ENCODE results near the gene GCK. TPM values are rescaled to one million over a fixed set of nuclear protein-coding genes. Genes with fewer than 3 reads are reported as not detected.
A peak's percentile ranks its signal among the peaks of the same experiment; 100 is the strongest.

The GCK gene
- total RNA-seq (2014; rRNA removed) = not detected in 2 replicates
- not detected for Bru-seq, nascent RNA
- BruChase-seq, experiment 1, labeled RNA remaining after a 6-hour chase = percentile 2 among the genes with signal in this experiment
- BruChase-seq, experiment 2, labeled RNA remaining after a 2-hour chase = not detected
- long read RNA-seq = 0 reads

- no peaks in the 10 kb centered on the region for H4K20me1 ChIP-seq (ENCODE audit: low read length)
- no peak for ATAC-seq
- intact Hi-C loops (cut with micrococcal nuclease) = no loop called here
- no peaks in the 10 kb centered on the region for H3K9me2 ChIP-seq (replicated peaks; ENCODE audit: low read length)
- POLR2A ChIA-PET (ENCODE audit: unreplicated experiment) = no interaction called here
- no peak for TF ChIP-seq EZH2phosphoT487 (IDR thresholded peaks at IDR 0.05; ENCODE audit: borderline replicate concordance, low read length)
- H3K4me2 ChIP-seq (ENCODE audit: low read length) = no peak within 1 kb of the TSS
- no peak within 1 kb of the TSS for H2AFZ ChIP-seq (ENCODE audit: low read length)
- no peak within 1 kb of the TSS for H3K4me3 ChIP-seq (ENCODE audit: low read length)
- no peak within 1 kb of the TSS for H3K9ac ChIP-seq (ENCODE audit: low read length)
- no TSS peak for BruUV-seq (replicated peaks)
- peaks cover 10% of the 10 kb centered on the region for H3K4me1 ChIP-seq (ENCODE audit: insufficient read depth, low read length)
- no peaks in the 10 kb centered on the region for H3K36me3 ChIP-seq (ENCODE audit: low read depth, low read length)
- H3K27me3 ChIP-seq (ENCODE audit: low read length) = no peaks in the 10 kb centered on the region
- H3K79me2 ChIP-seq (ENCODE audit: low read length) = no peaks in the 10 kb centered on the region
- CTCF ChIA-PET = no interaction called here
- no peaks in the 10 kb centered on the region for H3F3A ChIP-seq (ENCODE audit: low read length, unreplicated experiment)
- H3K27ac ChIP-seq (ENCODE audit: low read length) = no peak within 1 kb of the TSS
- DNase-seq = no peak
- H3K9me3 ChIP-seq (ENCODE audit: low read length) = no peaks in the 10 kb centered on the region
These were observed at the start of gene GCK for GRCh38 chr7:44189286-44189992. Gene GCK, minus strand, starts transcription at chr7:44189439. Its CDS starts 486 bp downstream, at chr7:44188953.

DNA sequence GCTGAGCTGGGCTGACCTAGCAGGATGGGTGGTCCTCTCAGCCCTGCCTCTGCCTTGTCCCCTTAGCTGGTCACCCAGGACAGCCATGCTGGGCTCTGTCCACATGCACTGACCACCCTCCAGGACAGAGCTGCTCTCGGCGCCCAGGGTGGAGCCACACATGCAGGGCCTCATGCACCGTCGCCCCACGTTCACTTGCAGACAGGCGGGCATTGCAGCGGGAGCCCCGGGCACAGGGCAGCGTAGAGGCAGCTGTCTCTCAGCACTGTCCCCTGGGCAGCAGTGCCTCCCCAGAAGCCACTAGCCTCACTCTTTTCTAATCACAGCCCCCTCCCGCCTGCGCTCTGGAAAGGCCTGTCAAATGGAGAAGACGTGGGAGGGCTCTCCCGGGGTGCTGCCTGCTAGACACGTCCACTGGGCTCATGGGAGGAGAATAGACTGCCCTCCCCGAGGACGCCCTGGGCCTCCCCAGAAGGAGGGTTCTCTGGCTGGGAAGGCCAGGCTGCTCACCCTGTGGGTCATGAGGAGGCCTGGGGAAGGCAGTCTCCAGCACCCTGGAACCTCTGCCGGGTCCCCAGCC is 49.0 kb upstream of the GCK start:
- no peak overlapping the region for H3K9ac ChIP-seq (ENCODE audit: low read length)
- no peaks in the 10 kb centered on the region for H3K9me3 ChIP-seq (ENCODE audit: low read length)
- ChIA-PET POLR2A (ENCODE audit: unreplicated experiment) (interaction anchor here (0.7 kb wide), 1 partner anchor 1269 kb away, joined by 3 read pairs; no protein-coding TSS in a partner anchor), CTCF (interaction anchor here (0.6 kb wide), 1 partner anchor 219 kb away, joined by 3 read pairs; no protein-coding TSS in a partner anchor)
- ATAC-seq = no peak
- no peaks in the 10 kb centered on the region for H3K79me2 ChIP-seq (ENCODE audit: low read length)
- intact Hi-C loops (cut with micrococcal nuclease) = no loop called here
- H3K9me2 ChIP-seq (replicated peaks; ENCODE audit: low read length) = no peaks in the 10 kb centered on the region
- no TSS peak for BruUV-seq (replicated peaks)
- H3F3A ChIP-seq (ENCODE audit: low read length, unreplicated experiment) = no peaks in the 10 kb centered on the region
- H3K36me3 ChIP-seq (ENCODE audit: low read depth, low read length) = no peaks in the 10 kb centered on the region
- no peak overlapping the region for H2AFZ ChIP-seq (ENCODE audit: low read length)
- no peak overlapping the region for H3K4me2 ChIP-seq (ENCODE audit: low read length)
- H3K4me3 ChIP-seq (ENCODE audit: low read length) = no peak overlapping the region
- no peaks in the 10 kb centered on the region for H3K27me3 ChIP-seq (ENCODE audit: low read length)
- H3K27ac ChIP-seq (ENCODE audit: low read length) = no peak overlapping the region
- H4K20me1 ChIP-seq (ENCODE audit: low read length) = no peaks in the 10 kb centered on the region
- no peak for DNase-seq
- H3K4me1 ChIP-seq (ENCODE audit: insufficient read depth, low read length) = no peaks in the 10 kb centered on the region
- TF ChIP-seq EZH2 (IDR thresholded peaks at IDR 0.05; ENCODE audit: low read length, unreplicated experiment) = no peak
- no peak for TF ChIP-seq CTCF (conservative IDR thresholded peaks at IDR 0.05; ENCODE audit: low read depth, low read length)
- no peak for TF ChIP-seq EZH2phosphoT487 (IDR thresholded peaks at IDR 0.05; ENCODE audit: borderline replicate concordance, low read length)

DNA sequence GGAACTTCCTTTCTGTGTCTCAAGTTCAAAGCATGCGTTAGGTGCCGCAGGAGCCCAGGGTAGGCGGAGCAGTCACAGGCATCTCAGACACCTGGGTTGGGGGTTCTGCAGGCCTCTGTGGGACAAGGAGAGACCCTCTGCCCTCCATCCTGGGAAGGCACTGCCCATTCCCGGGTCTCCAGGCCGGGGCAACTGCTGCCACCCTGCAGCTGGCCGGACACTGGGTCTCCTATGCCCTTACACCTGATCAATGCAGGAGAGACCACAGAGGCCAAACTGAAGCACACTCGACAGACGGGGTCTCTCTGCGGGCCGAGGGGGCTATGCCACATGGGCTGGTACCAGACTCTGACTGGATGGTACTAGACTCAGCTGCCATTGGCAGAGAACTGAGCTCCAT is 48.5 kb upstream of the GCK start:
- intact Hi-C loops (cut with micrococcal nuclease) = no loop called here
- Histone ChIP-seq H2AFZ (ENCODE audit: low read length) (no peak overlapping the region), H3K9me3 (ENCODE audit: low read length) (no peaks in the 10 kb centered on the region), H3K79me2 (ENCODE audit: low read length) (no peaks in the 10 kb centered on the region), H3K9me2 (replicated peaks; ENCODE audit: low read length) (no peaks in the 10 kb centered on the region), H3K4me1 (ENCODE audit: insufficient read depth, low read length) (no peaks in the 10 kb centered on the region), H3K27ac (ENCODE audit: low read length) (no peak overlapping the region), H3K36me3 (ENCODE audit: low read depth, low read length) (no peaks in the 10 kb centered on the region), H3K27me3 (ENCODE audit: low read length) (no peaks in the 10 kb centered on the region), H3F3A (ENCODE audit: low read length, unreplicated experiment) (no peaks in the 10 kb centered on the region), H3K4me2 (ENCODE audit: low read length) (no peak overlapping the region), H3K9ac (ENCODE audit: low read length) (no peak overlapping the region), H4K20me1 (ENCODE audit: low read length) (no peaks in the 10 kb centered on the region), H3K4me3 (ENCODE audit: low read length) (no peak overlapping the region)
- ATAC-seq (no peak), DNase-seq (no peak)
- TF ChIP-seq EZH2phosphoT487 (IDR thresholded peaks at IDR 0.05; ENCODE audit: borderline replicate concordance, low read length) (no peak), CTCF (conservative IDR thresholded peaks at IDR 0.05; ENCODE audit: low read depth, low read length) (no peak), EZH2 (IDR thresholded peaks at IDR 0.05; ENCODE audit: low read length, unreplicated experiment) (no peak)
- BruUV-seq (replicated peaks) = no TSS peak
- ChIA-PET POLR2A (ENCODE audit: unreplicated experiment) (interaction anchor here (0.7 kb wide), 1 partner anchor 1270 kb away, joined by 3 read pairs; no protein-coding TSS in a partner anchor), CTCF (no interaction called here)
